Mesenchymal stem cell (in vitro differentiated cells and primary cell): Measurements from ENCODE around the gene CALM1.

ENCODE experiments used
- DNase-seq: peaks from one replicate; pipeline ENCODE4 v3.0.0-alpha.2; 2013
- H2AFZ ChIP-seq: one replicate; pipeline ENCODE4 v1.6.1; 2013; ENCODE audit warnings: low read depth, mild to moderate bottlenecking, control low read depth, inconsistent platforms, low read length, moderate library complexity
- H2AK5ac ChIP-seq: 2 replicates; pipeline ENCODE4 v1.6.1; 2013; ENCODE audit warnings: low read length, moderate library complexity, mild to moderate bottlenecking, inconsistent platforms; ENCODE audit not compliant: severe bottlenecking
- H2BK120ac ChIP-seq: one replicate; pipeline ENCODE4 v1.6.1; 2013; ENCODE audit warnings: low read depth, mild to moderate bottlenecking, inconsistent platforms, low read length, moderate library complexity
- H2BK12ac ChIP-seq, 2 experiments: one replicate each; pipeline ENCODE4 v1.6.1; 2013; ENCODE audit warnings: inconsistent platforms in 2 of 2, low read length in 2 of 2, mild to moderate bottlenecking in 2 of 2, moderate library complexity in 2 of 2, control low read depth in 1 of 2
- H2BK15ac ChIP-seq: one replicate; pipeline ENCODE4 v1.6.1; 2013; ENCODE audit warnings: mild to moderate bottlenecking, low read depth, inconsistent platforms; ENCODE audit not compliant: poor library complexity, severe bottlenecking
- H2BK5ac ChIP-seq: 2 replicates; pipeline ENCODE4 v1.6.1; 2013; ENCODE audit warnings: low read depth, mild to moderate bottlenecking, low read length, control low read depth, inconsistent platforms; ENCODE audit not compliant: poor library complexity, severe bottlenecking
- H3K14ac ChIP-seq, 2 experiments: one replicate each; pipeline ENCODE4 v1.6.1; 2013; ENCODE audit warnings: inconsistent platforms in 2 of 2, low read length in 2 of 2, control low read depth in 1 of 2, mild to moderate bottlenecking in 1 of 2, moderate library complexity in 1 of 2
- H3K18ac ChIP-seq, 2 experiments: one replicate each; pipeline ENCODE4 v1.6.1; 2013; ENCODE audit warnings: inconsistent platforms in 2 of 2, low read length in 2 of 2, control low read depth in 1 of 2, low read depth in 1 of 2, mild to moderate bottlenecking in 1 of 2
- H3K23ac ChIP-seq, 2 experiments: one replicate each; pipeline ENCODE4 v1.6.1; 2013; ENCODE audit warnings: inconsistent platforms in 2 of 2, low read length in 2 of 2, mild to moderate bottlenecking in 2 of 2, moderate library complexity in 2 of 2, control low read depth in 1 of 2
- H3K27ac ChIP-seq: 2 replicates; pipeline ENCODE4 v1.5.1; 2013; ENCODE audit warnings: mild to moderate bottlenecking, moderate library complexity, low read length, control low read depth, inconsistent platforms; ENCODE audit not compliant: poor library complexity, severe bottlenecking
- H3K27me3 ChIP-seq, 2 experiments: 2 replicates each; pipeline versions ENCODE4 v1.6.1 to v1.7.0; 2013; ENCODE audit warnings: low read length in 2 of 2, mild to moderate bottlenecking in 2 of 2, moderate library complexity in 2 of 2, control low read depth in 1 of 2, inconsistent platforms in 1 of 2; ENCODE audit not compliant: control insufficient read depth in 1 of 2, insufficient read depth in 1 of 2
- H3K36me3 ChIP-seq, 2 experiments: 2 replicates each; pipeline versions ENCODE4 v1.6.1 to v1.7.0; 2013; ENCODE audit warnings: low read length in 2 of 2, control low read depth in 1 of 2, inconsistent platforms in 1 of 2, low read depth in 1 of 2, mild to moderate bottlenecking in 1 of 2; ENCODE audit not compliant: insufficient read depth in 2 of 2, control insufficient read depth in 1 of 2
- H3K4ac ChIP-seq, 2 experiments: one replicate each; pipeline ENCODE4 v1.6.1; 2013; ENCODE audit warnings: inconsistent platforms in 2 of 2, low read length in 2 of 2, mild to moderate bottlenecking in 2 of 2, moderate library complexity in 2 of 2, control low read depth in 1 of 2, low read depth in 1 of 2
- H3K4me1 ChIP-seq: 2 replicates; pipeline ENCODE4 v1.6.1; 2013; ENCODE audit warnings: low read depth, low read length, control low read depth; ENCODE audit not compliant: control insufficient read depth, insufficient read depth
- H3K4me2 ChIP-seq: 2 replicates; pipeline ENCODE4 v1.6.1; 2013; ENCODE audit warnings: low read length, mild to moderate bottlenecking, inconsistent platforms; ENCODE audit not compliant: poor library complexity, severe bottlenecking
- H3K4me3 ChIP-seq, 2 experiments: 2 replicates each; pipeline versions ENCODE4 v1.5.1 to v1.7.0; 2013; ENCODE audit warnings: low read length in 2 of 2, mild to moderate bottlenecking in 2 of 2, control low read depth in 1 of 2, low read depth in 1 of 2; ENCODE audit not compliant: insufficient read depth in 1 of 2
- H3K79me1 ChIP-seq: replicated peaks from 2 replicates; pipeline ENCODE4 v1.6.1; 2013; ENCODE audit warnings: mild to moderate bottlenecking, control low read depth, low read length, inconsistent platforms; ENCODE audit not compliant: poor library complexity, severe bottlenecking
- H3K9ac ChIP-seq: 2 replicates; pipeline ENCODE4 v1.7.0; 2013; ENCODE audit warnings: mild to moderate bottlenecking, low read length, moderate library complexity
- H3K9me3 ChIP-seq: 2 replicates; pipeline ENCODE4 v1.7.0; 2013; ENCODE audit warnings: mild to moderate bottlenecking, low read length; ENCODE audit not compliant: control insufficient read depth
- H4K8ac ChIP-seq: one replicate; pipeline ENCODE4 v1.6.1; 2013; ENCODE audit warnings: inconsistent platforms, mild to moderate bottlenecking, low read length, moderate library complexity
- H4K91ac ChIP-seq: one replicate; pipeline ENCODE4 v1.6.1; 2013; ENCODE audit warnings: mild to moderate bottlenecking, low read length, inconsistent platforms
- WGBS: methylation state at CpG from one replicate; pipeline ENCODE4 v1.1.7; 2013; ENCODE audit warnings: mixed read lengths; 5-methylcytosine and 5-hydroxymethylcytosine counted together

The CALM1 gene

DNA sequence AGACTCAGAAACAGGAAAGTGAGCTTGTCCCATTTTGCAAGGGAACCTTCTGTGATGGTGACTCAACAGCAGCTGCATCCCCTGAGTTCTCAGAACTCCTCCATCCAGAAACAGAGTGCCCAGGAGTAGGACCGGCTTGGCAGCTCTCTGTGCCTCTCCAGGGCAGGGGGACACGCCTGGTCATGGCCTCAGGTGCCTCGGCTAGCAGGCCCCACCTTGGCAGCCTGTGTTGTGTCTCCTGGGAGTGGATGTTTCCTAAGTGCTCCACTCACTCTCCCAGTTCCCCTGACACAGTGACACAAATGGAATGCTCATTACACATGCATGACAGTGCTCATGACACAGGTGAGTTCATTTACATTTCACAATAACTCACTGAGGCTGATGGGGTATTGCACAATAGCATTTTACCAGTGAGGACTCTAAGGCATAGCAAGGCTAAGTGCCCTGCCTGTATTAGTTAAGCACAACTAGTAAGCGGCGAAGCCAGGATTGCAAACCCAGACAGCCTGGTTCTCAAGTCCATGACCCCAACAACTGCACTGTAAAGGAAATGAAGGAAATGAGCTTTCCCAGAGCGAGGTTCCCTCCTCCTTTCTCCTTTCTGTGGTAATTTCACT, 47.4 kb downstream of the CALM1 start:
- no peak overlapping the region for H3K9ac ChIP-seq
- no peaks in the 10 kb centered on the region for H3K4me1 ChIP-seq
- no peak overlapping the region for H3K23ac ChIP-seq
- no peaks in the 10 kb centered on the region for H3K36me3 ChIP-seq
- no peak overlapping the region for H3K4ac ChIP-seq
- H3K9me3 ChIP-seq = peaks cover 10% of the 10 kb centered on the region
- H3K14ac ChIP-seq = peak overlapping the region in 1 of 2 experiments; percentile 31
- H3K4me2 ChIP-seq = no peak overlapping the region
- no peak overlapping the region for H3K18ac ChIP-seq
- H4K91ac ChIP-seq = peak overlapping the region; percentile 14
- H3K79me1 ChIP-seq = no peaks in the 10 kb centered on the region
- no peak overlapping the region for H4K8ac ChIP-seq
- H2BK15ac ChIP-seq = no peak overlapping the region
- WGBS = 86% methylated on average over 6 of the region's 6 CpGs
- H2BK12ac ChIP-seq = no peak overlapping the region
- H2BK120ac ChIP-seq = no peak overlapping the region
- H2AFZ ChIP-seq = no peak overlapping the region
- H3K27me3 ChIP-seq = peaks cover 0 to 21% of the 10 kb centered on the region in 2 experiments
- H2AK5ac ChIP-seq = no peak overlapping the region
- no peak overlapping the region for H2BK5ac ChIP-seq
- no peak overlapping the region for H3K4me3 ChIP-seq
- no peak overlapping the region for H3K27ac ChIP-seq
- no peak for DNase-seq

DNA sequence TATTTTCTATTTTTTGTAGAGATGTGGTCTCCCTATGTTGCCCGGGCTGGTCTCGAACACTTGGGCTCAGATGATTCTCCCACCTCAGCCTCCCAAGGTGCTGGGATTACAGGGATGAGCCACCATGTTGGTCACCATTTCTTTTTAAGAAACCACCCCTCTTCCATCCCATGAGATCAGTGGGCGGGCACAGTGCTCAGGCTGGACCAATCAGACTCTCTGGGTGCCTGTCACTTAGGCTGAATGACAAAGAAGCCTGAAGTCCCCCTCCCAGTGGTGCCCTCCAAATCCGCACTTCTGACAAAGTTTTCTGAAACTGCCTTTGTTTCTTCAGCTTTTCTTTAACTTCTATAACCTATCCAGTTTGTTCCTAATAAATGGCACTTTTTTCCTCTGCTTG, 48.2 kb downstream of the CALM1 start:
- H2AK5ac ChIP-seq = no peak overlapping the region
- DNase-seq = no peak
- no peak overlapping the region for H3K23ac ChIP-seq
- peaks cover 10% of the 10 kb centered on the region for H3K9me3 ChIP-seq
- H4K8ac ChIP-seq = no peak overlapping the region
- H2AFZ ChIP-seq = no peak overlapping the region
- H2BK5ac ChIP-seq = no peak overlapping the region
- no peak overlapping the region for H3K4me3 ChIP-seq
- no peak overlapping the region for H3K18ac ChIP-seq
- no peaks in the 10 kb centered on the region for H3K4me1 ChIP-seq
- H3K27me3 ChIP-seq = peaks cover 2 to 21% of the 10 kb centered on the region in 2 experiments
- no peaks in the 10 kb centered on the region for H3K36me3 ChIP-seq
- WGBS = 78% methylated on average over 4 of the region's 4 CpGs
- no peak overlapping the region for H3K27ac ChIP-seq
- H3K4ac ChIP-seq = no peak overlapping the region
- no peak overlapping the region for H3K4me2 ChIP-seq
- no peak overlapping the region for H4K91ac ChIP-seq
- H3K14ac ChIP-seq = no peak overlapping the region
- H2BK12ac ChIP-seq = no peak overlapping the region
- H2BK15ac ChIP-seq = no peak overlapping the region
- H3K9ac ChIP-seq = no peak overlapping the region
- no peaks in the 10 kb centered on the region for H3K79me1 ChIP-seq
- H2BK120ac ChIP-seq = no peak overlapping the region

- peaks cover 15 to 21% of the 10 kb centered on the region in 2 experiments for H3K27me3 ChIP-seq
- H2BK15ac ChIP-seq = no peak overlapping the region
- H3K4me1 ChIP-seq = no peaks in the 10 kb centered on the region
- no peak overlapping the region for H3K4me3 ChIP-seq
- H3K9me3 ChIP-seq = peaks cover 10% of the 10 kb centered on the region
- H3K14ac ChIP-seq = no peak overlapping the region
- H3K4me2 ChIP-seq = no peak overlapping the region
- no peak overlapping the region for H2BK120ac ChIP-seq
- no peak overlapping the region for H3K9ac ChIP-seq
- no peak overlapping the region for H4K91ac ChIP-seq
- H3K27ac ChIP-seq = no peak overlapping the region
- peak overlapping the region in 1 of 2 experiments; percentile 70 for H3K23ac ChIP-seq
- H3K36me3 ChIP-seq = no peaks in the 10 kb centered on the region
- no peak for DNase-seq
- no peak overlapping the region for H2BK5ac ChIP-seq
- WGBS = 84% methylated on average over 4 of the region's 4 CpGs
- no peak overlapping the region for H2BK12ac ChIP-seq
- H3K79me1 ChIP-seq = no peaks in the 10 kb centered on the region
- no peak overlapping the region for H4K8ac ChIP-seq
- H3K18ac ChIP-seq = no peak overlapping the region
- no peak overlapping the region for H2AK5ac ChIP-seq
- H3K4ac ChIP-seq = no peak overlapping the region
- H2AFZ ChIP-seq = no peak overlapping the region
These were observed 49.6 kb downstream of the CALM1 start for GRCh38 chr14:90446405-90446804.

DNA sequence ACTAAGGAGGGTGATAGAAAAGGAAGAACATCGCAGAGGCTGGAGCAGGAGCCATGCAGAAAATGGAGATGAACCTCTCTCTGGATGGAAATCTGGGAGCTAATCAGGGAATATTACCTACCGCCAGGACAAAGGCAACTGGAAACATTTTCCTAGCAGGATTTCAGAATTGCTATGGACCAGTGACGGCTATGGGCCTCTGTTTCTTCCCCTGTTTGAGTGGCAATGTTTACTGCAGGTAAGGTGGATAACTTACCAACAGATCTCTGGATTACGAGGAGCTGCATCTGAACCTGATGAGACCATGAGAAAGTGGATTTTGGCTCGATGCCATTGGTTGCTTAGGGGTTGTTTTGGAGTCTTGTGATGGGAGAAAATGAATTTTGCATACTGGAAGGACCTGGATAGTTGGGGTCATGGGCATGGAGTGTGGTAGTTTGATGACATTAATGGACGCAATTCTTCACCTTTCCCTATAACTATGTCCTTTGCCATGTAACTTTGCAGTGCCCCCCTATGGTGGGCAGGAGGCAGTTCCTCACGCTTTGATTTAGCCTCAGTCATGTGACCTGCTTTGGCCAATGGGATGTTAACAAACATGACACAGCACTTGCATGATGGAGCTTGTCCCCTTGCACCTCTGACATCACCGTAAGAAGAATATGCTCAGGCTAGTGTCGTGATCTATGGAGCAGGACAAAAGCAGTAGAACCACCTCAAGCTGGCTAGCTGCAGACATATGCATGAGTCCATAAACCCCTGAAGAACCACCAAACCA, 51.1 kb downstream of the CALM1 start:
- H3K36me3 ChIP-seq = no peaks in the 10 kb centered on the region
- no peaks in the 10 kb centered on the region for H3K4me1 ChIP-seq
- H3K9ac ChIP-seq = no peak overlapping the region
- DNase-seq = no peak
- H2BK12ac ChIP-seq = no peak overlapping the region
- peaks cover 10% of the 10 kb centered on the region for H3K9me3 ChIP-seq
- no peak overlapping the region for H4K8ac ChIP-seq
- no peak overlapping the region for H3K18ac ChIP-seq
- H3K79me1 ChIP-seq = no peaks in the 10 kb centered on the region
- no peak overlapping the region for H3K4me3 ChIP-seq
- H2BK120ac ChIP-seq = no peak overlapping the region
- 80% methylated on average over 9 of the region's 9 CpGs for WGBS
- H2BK5ac ChIP-seq = no peak overlapping the region
- no peak overlapping the region for H3K4me2 ChIP-seq
- no peak overlapping the region for H2AK5ac ChIP-seq
- H3K14ac ChIP-seq = no peak overlapping the region
- no peak overlapping the region for H3K27ac ChIP-seq
- H3K27me3 ChIP-seq = peaks cover 10 to 30% of the 10 kb centered on the region in 2 experiments
- no peak overlapping the region for H2BK15ac ChIP-seq
- no peak overlapping the region for H3K4ac ChIP-seq
- H3K23ac ChIP-seq = no peak overlapping the region
- no peak overlapping the region for H4K91ac ChIP-seq
- no peak overlapping the region for H2AFZ ChIP-seq
